HG02870 (cell line): ENCODE measurements around the gene ZNF287.
"Not testable (repeated sequence)": the region's sequence is repeated elsewhere in the genome, so short reads cannot be mapped to it uniquely, and the experiment has no call there.

Experiments used
- ATAC-seq: cut with Tn5 transposase; IDR thresholded peaks from one replicate; pipeline ENCODE4 v1.9.1; 2021; ENCODE audit warnings: mild to moderate bottlenecking, moderate library complexity; ENCODE audit not compliant: unreplicated experiment

Gene ZNF287

GRCh38 chr17:16568541-16569357 is at the start of gene ZNF287:
TSS of gene ZNF287 (minus strand) at chr17:16569204. CDS start at chr17:16567731, 1,473 bp downstream.
- peak; percentile 92 for ATAC-seq

GRCh38 chr17:16617481-16618060 is 48.6 kb upstream of the ZNF287 start:
- no peak for ATAC-seq

- ATAC-seq = no peak
Observed at GRCh38 chr17:16599537-16599936, 30.5 kb upstream of the ZNF287 start.

GRCh38 chr17:16593356-16594102 is 24.5 kb upstream of the ZNF287 start:
- no peak for ATAC-seq

GRCh38 chr17:16589097-16589969 is 20.3 kb upstream of the ZNF287 start:
- ATAC-seq = peak; percentile 69

GRCh38 chr17:16585796-16586195 is 16.8 kb upstream of the ZNF287 start:
- ATAC-seq = no peak

GRCh38 chr17:16584273-16584995 is 15.4 kb upstream of the ZNF287 start:
- peak; percentile 62 for ATAC-seq

GRCh38 chr17:16583781-16584180 is 14.8 kb upstream of the ZNF287 start:
- ATAC-seq = no peak

GRCh38 chr17:16573466-16573865 is 4.5 kb upstream of the ZNF287 start:
- no peak for ATAC-seq

GRCh38 chr17:16569358-16569712 is 331 bp upstream of the ZNF287 start:
- ATAC-seq = peak; percentile 28

- ATAC-seq = no peak
Observed at GRCh38 chr17:16552637-16553045, 16.4 kb downstream of the ZNF287 start.

GRCh38 chr17:16551878-16552636 is 16.9 kb downstream of the ZNF287 start:
- no peak for ATAC-seq

- ATAC-seq = no peak
Observed at GRCh38 chr17:16537130-16537458, 31.9 kb downstream of the ZNF287 start.

- no peak for ATAC-seq
Observed at GRCh38 chr17:16534236-16534635, 34.8 kb downstream of the ZNF287 start.

GRCh38 chr17:16529906-16530305 is 39.1 kb downstream of the ZNF287 start:
- no peak for ATAC-seq

- ATAC-seq = no peak
Observed at GRCh38 chr17:16527298-16527697, 41.7 kb downstream of the ZNF287 start.

- not testable (repeated sequence) for ATAC-seq
Observed at GRCh38 chr17:16525556-16525955, 43.4 kb downstream of the ZNF287 start.

- no peak for ATAC-seq
Observed at GRCh38 chr17:16521070-16521727, 47.8 kb downstream of the ZNF287 start.

GRCh38 chr17:16519021-16519420 is 50.0 kb downstream of the ZNF287 start:
- no peak for ATAC-seq
